NCI-H2196 treated with DMSO at 0.1 percent for 48 hours (cell line): ENCODE data around the gene TXN2.

Experiments used
- DNase-seq: peaks from one replicate; lab custom pipeline; 2025; ENCODE audit not compliant: unreplicated experiment; lab: John Stamatoyannopoulos, UW

TXN2 gene

GRCh38 chr22:36486619-36487384 lies 5.4 kb upstream of the TXN2 start:
- no peak for DNase-seq

DNA sequence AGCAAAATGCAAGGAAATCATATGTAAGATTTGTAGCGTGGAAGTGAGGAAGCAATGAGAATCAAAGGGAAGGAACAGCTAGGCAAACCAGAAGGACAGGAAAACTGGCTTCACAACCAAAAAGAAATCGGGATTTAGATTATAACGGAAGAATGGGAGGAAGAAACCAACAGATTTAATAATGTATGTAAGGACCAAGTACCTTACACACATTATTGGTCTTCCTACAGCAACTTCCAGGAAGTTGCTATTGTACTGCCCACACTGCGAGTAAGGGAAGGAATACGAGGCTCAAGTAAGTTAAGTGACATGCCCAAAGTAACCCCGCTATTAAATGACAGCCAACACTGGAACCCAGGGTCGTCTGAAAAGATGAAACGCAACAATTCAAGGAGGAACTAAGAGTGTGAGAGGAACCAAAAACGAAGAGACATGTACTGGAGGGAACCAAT lies 473 bp downstream of the TXN2 start:
- DNase-seq = no peak

DNA sequence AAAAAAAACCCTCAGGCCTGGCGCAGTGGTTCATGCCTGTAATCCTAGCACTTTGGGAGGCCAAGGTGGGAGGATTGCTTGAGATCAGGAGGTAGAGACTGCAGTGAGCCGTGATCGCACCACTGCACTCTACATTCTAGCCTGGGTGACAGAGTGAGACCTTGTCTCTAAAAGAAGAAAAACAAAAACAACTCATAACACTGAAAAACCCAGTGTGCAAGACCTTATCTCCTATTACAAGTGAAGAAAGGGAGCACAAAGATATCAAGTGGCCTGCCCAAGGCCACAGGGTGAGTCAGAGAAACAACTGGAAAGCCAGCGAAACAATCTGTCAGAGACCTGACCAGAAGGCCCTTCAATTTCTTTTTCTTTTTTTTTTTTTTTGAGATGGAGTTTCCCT lies 2.5 kb downstream of the TXN2 start:
- no peak for DNase-seq

DNA sequence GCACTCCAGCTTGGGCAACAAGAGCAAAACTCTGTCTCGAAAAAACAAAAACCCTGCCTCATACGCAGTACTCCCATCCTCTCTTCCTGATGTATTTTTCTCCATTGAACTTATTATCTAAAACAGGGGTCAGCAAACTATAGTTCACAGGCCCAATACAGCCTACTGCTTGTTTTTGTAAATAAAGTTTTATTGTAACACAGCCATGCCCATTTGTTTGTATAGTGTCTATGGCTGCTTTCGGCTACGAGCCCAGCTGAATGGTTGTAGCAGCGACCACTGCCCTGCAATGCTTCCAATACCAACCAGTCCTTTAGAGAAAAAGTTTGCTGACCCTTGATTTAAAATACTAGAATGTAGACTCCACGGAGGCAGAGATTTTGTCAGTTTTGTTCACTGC lies 6.1 kb downstream of the TXN2 start:
- no peak for DNase-seq

DNA sequence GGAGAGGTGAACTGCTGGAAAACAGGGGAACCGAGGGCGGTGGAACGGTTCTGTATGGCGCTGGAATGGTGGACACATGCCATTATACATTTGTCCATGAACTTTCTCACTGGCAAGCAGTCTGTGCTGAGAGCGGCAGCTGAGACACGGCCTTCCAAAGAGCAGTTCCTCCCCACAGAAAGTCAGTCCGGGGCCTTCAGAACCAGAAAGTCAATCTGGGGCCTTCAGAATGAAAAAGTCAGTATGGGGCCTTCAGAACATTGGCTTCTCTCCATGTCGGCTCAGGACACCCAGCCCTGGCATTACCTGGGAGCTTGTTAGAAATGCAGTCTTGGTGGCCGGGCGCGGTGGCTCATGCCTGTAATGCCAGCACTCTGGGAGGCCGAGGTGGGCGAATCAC lies 8.8 kb downstream of the TXN2 start:
- no peak for DNase-seq

GRCh38 chr22:36471341-36471821 lies 10.1 kb downstream of the TXN2 start:
- no peak for DNase-seq

GRCh38 chr22:36470994-36471331 lies 10.5 kb downstream of the TXN2 start:
- DNase-seq = no peak

DNA sequence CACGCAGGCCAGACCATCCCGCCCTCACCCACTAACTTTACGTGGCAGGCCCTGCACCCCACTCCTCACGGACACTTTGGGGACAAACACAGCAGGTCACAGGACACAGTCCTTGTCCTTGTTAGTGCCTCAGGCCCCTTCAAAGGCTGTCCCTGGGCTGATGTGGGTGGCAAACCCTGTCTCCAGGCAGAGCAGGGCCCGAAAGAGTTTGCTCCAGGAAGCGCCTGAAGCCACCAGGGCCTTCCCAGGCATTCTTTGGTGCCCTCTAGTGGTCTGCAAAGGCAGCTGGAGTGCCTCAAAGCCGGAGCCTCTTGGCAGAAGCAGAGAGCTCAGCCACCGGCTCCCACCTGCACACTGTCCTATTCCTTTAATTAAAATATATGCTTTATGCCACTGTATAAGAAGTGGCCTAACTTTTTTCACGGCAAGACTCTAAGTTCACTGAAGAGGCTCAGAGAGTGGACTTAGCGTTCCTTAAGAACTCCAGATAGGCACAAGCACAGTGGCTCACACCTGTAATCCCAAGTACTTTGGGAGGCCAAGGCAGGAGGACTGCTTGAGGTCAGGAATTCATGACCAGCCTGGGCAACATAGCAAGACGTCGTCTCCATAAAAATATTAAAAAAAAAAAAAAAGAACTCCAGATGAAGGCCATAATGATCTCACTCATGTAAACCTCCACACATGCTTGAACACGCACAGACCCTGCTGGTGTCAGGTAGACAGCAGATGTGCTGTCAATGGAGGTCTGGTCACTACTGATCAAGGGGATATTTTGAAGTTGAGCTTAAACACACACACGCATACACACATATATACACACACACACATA lies 11.1 kb downstream of the TXN2 start:
- DNase-seq = peak; percentile 47

- DNase-seq = no peak
These were observed 12.2 kb downstream of the TXN2 start for GRCh38 chr22:36469094-36469710.

GRCh38 chr22:36467946-36468345 lies 13.5 kb downstream of the TXN2 start:
- DNase-seq = no peak

DNA sequence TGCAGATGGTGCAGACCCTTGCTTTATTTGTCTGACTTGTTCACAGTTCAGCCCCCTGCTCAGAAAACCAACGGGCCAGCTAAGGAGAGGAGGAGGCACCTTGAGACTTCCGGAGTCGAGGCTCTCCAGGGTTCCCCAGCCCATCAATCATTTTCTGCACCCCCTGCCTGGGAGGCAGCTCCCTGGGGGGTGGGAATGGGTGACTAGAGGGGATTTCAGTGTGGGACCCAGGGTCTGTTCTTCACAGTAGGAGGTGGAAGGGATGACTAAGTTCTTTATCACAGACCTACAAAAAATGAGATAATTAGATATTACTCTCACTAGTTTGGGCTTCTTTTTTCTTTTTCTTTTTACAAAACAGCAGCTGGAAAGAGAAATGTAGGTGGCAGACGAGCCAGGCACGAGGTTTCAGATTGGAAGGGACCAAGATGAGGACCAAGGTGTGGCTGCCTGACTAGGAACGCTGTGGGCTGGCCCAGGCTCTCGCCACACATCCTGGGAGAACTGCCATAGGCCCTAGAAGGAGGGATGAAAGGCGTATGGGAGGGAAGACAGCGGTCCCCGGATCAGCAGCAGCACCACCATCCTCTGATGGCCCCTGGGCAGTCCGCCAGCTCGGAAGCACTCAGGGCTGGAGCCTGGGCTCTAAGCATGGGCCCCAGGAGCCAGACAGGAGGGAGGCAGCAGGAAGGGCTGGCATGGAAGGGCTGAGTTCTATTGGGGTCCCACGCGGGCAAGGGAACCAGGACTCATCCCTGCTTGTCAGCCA lies 14.2 kb downstream of the TXN2 start:
- no peak for DNase-seq

DNA sequence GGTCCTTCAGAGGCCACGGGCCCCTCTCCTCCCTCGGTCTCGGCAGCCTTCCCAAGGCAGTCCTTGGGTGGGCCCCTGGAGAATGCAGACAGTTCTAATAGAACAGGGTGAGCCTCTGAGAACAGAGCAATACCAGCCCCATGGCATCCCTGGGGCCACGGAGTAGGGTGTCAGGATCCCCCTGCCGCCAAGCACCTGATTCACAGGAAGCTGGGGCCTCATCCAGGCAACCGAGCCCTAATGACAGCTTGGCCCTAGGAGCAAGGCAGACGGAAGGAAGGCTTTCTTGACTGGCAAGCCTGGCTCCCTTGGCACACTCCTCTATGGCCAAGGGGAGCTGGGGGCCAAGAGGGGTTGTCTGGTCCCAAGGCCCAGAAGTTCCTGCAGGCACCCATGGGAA lies 15.2 kb downstream of the TXN2 start:
- no peak for DNase-seq

GRCh38 chr22:36465232-36466021 lies 16.0 kb downstream of the TXN2 start:
- DNase-seq = peak; percentile 60

DNA sequence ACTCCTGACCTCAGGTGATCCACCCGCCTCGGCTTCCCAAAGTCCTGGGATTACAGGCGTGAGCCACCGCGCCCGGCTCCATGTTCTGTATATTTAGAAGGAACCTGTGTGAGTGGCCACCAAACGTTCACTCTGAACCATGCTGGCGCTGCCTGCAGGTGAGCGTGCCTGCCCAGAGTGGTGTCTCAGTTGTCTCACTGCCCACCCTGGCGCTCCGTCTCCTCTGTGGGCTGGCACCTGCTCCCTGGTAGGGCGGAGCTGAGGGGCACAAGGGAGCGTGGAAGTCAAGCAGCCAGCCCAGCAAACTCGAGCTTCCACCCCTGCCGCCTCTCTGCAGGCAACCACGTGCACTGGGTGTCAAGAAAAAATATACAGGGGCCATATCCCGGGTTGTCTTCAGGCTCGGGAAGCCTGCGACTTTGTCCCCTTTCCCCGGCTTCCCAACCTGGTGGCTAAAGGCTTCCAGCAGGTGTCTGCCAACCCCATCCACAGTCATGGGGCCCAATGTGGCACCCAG lies 16.7 kb downstream of the TXN2 start:
- DNase-seq = no peak

DNA sequence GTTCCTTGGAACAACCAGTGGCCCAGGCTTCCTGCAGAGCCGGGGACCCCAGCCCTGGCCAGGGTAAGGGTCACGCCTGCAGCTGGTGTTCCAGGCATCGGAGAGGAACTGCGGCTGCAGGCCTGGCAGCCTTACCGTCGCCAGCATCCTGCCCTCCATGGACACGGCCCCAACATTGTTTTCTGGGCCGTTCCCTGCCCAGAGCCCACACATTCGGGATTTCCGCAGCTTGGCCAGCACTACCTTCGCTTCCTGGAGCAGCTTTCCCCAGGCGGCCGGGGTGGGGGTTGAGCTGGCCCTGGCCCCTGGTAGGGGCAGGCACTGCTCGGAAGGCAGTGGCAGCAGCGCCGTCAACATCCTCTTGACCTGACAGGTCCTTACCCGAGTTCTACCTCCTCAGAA lies 17.7 kb downstream of the TXN2 start:
- DNase-seq = no peak

DNA sequence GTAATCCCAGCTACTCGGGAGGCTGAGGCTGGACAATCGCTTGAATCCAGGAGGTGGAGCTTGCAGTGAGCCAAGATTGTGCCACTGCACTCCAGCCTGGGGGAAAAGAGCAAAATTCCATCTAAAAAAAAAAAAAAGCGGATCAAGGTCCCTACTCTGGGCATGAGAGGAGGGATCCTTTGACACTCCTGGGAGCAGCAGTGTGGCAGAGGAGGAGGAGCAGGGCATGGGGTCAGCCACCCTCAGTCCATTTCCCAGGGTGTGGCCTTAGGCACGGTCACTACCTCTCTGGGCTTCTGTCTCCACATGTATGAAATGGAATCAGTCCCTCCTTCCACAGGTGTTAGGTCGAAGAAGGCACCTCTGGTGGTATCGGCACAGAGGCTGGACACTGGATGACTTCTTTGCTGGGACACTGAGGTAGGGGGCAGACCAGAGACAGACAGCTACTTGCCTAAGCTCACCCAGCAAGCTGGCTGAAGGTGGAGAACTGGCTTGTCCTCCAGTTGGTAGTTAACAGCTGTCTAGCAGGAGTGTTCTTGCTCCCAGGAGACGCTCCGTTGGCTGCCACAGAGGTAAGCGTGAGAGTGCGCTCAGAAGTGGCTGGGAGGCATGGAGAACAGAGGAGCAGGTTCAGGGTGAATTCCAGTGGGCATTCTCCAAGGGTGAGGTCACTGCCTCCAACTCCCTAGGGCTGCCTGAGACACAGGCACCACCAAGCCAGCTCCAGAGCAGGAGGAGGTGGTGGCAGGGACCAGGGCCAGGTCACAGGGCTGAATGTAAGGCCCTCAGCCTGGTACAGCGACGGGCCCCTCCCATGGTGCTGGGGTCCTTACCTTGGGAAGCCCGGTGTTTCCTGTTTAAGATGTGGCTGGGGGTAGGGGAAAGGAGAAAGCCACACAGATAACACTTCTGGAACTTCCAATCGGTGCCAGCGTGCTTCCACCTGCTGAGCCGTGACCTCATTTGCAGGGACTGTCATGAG lies 19.5 kb downstream of the TXN2 start:
- peak; percentile 18 for DNase-seq

- DNase-seq = no peak
These were observed 21.2 kb downstream of the TXN2 start for GRCh38 chr22:36460202-36460601.

- DNase-seq = no peak
These were observed 23.6 kb downstream of the TXN2 start for GRCh38 chr22:36457688-36458450.
